ENCODE measurements around the gene CDH23.

Gene CDH23

DNA sequence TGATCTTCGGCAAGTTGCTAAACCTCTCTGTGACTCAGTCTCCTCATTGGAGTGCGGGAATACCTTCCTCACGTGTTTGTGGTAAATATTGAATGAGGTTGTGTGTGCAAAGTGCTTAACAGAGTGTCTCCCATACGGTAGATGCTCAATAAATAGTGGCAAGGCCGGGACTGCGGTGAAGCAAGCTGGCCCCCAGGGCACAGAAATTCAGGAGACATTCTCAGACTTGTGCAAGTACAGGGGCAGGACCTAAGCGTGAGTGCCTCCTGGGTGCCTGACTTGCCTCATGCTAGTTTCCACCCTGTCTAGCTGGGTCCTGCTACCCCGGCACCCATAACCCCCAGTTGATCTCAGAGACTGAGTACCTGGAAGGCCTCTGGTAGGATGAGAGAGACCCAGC, 97.8 kb downstream of the CDH23 start:
- Histone ChIP-seq H2AFZ (ENCODE audit: low read length) (no peak overlapping the region), H3K4me3 (ENCODE audit: low read length, poor library complexity, severe bottlenecking) (no peak overlapping the region), H4K20me1 (ENCODE audit: insufficient read depth, low read length, poor library complexity, severe bottlenecking) (no peaks in the 10 kb centered on the region), H3K9me3 (ENCODE audit: insufficient read depth, low read depth, low read length) (0 out of 2 replicates have a peak, but pooled peaks cover under 1% of the 10 kb centered on the region), H3K36me3 (ENCODE audit: insufficient read depth, low read length) (no peaks in the 10 kb centered on the region), H3F3A (ENCODE audit: low read depth) (no peaks in the 10 kb centered on the region), H3K9ac (ENCODE audit: low read depth, low read length, poor library complexity, severe bottlenecking) (no peak overlapping the region), H3K4me2 (ENCODE audit: low read depth, low read length, poor library complexity, severe bottlenecking) (no peak overlapping the region), H3K4me1 (ENCODE audit: insufficient read depth, low read length, poor library complexity, severe bottlenecking) (peaks cover 7% of the 10 kb centered on the region), H3K27me3 (ENCODE audit: insufficient read depth, low read length, poor library complexity, severe bottlenecking) (no peaks in the 10 kb centered on the region), H3K79me2 (ENCODE audit: insufficient read depth, low read length) (no peaks in the 10 kb centered on the region), H3K9me2 (replicated peaks; ENCODE audit: low read depth, low read length) (no peaks in the 10 kb centered on the region)
- TF ChIP-seq EZH2phosphoT487 (IDR thresholded peaks at IDR 0.05; ENCODE audit: borderline replicate concordance): no peak
- TF ChIP-seq, protein P1, sequence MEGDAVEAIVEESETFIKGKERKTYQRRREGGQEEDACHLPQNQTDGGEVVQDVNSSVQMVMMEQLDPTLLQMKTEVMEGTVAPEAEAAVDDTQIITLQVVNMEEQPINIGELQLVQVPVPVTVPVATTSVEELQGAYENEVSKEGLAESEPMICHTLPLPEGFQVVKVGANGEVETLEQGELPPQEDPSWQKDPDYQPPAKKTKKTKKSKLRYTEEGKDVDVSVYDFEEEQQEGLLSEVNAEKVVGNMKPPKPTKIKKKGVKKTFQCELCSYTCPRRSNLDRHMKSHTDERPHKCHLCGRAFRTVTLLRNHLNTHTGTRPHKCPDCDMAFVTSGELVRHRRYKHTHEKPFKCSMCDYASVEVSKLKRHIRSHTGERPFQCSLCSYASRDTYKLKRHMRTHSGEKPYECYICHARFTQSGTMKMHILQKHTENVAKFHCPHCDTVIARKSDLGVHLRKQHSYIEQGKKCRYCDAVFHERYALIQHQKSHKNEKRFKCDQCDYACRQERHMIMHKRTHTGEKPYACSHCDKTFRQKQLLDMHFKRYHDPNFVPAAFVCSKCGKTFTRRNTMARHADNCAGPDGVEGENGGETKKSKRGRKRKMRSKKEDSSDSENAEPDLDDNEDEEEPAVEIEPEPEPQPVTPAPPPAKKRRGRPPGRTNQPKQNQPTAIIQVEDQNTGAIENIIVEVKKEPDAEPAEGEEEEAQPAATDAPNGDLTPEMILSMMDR (conservative IDR thresholded peaks at IDR 0.05; ENCODE audit: low read length): no peak

DNA sequence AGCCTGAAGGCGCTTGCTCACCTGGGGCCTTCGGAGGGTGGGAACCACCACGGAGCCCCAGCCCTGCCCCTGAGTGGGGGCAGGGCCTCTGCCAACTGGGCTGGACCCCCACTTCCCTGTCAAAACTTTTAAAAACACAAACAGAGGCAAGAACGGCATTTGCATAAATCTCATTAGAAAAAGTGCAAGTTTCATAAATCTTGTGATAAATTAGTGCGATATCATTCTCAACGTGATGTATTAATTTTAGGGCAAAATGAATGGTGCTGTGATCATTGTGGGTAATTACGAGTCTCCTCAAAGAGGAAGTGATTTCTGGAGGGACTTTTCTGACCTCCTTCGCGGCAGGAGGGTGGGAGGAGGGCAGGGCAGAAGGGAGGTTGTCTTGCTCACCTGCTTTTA, 98.3 kb downstream of the CDH23 start:
- Histone ChIP-seq H3K4me3 (ENCODE audit: low read length, poor library complexity, severe bottlenecking) (no peak overlapping the region), H3F3A (ENCODE audit: low read depth) (no peaks in the 10 kb centered on the region), H3K9ac (ENCODE audit: low read depth, low read length, poor library complexity, severe bottlenecking) (no peak overlapping the region), H3K9me3 (ENCODE audit: insufficient read depth, low read depth, low read length) (no peaks in the 10 kb centered on the region), H2AFZ (ENCODE audit: low read length) (no peak overlapping the region), H3K79me2 (ENCODE audit: insufficient read depth, low read length) (no peaks in the 10 kb centered on the region), H3K4me2 (ENCODE audit: low read depth, low read length, poor library complexity, severe bottlenecking) (no peak overlapping the region), H3K9me2 (replicated peaks; ENCODE audit: low read depth, low read length) (no peaks in the 10 kb centered on the region), H4K20me1 (ENCODE audit: insufficient read depth, low read length, poor library complexity, severe bottlenecking) (no peaks in the 10 kb centered on the region), H3K27me3 (ENCODE audit: insufficient read depth, low read length, poor library complexity, severe bottlenecking) (no peaks in the 10 kb centered on the region), H3K36me3 (ENCODE audit: insufficient read depth, low read length) (no peaks in the 10 kb centered on the region), H3K4me1 (ENCODE audit: insufficient read depth, low read length, poor library complexity, severe bottlenecking) (peaks cover 7% of the 10 kb centered on the region)
- no peak for TF ChIP-seq EZH2phosphoT487 (IDR thresholded peaks at IDR 0.05; ENCODE audit: borderline replicate concordance)
- TF ChIP-seq, protein P1 (conservative IDR thresholded peaks at IDR 0.05; ENCODE audit: low read length): no peak

GRCh38 chr10:71496927-71497762, 100.4 kb downstream of the CDH23 start:
- H3F3A ChIP-seq (ENCODE audit: low read depth): no peaks in the 10 kb centered on the region
- no peak overlapping the region for H3K4me3 ChIP-seq (ENCODE audit: low read length, poor library complexity, severe bottlenecking)
- H3K9me2 ChIP-seq (replicated peaks; ENCODE audit: low read depth, low read length): no peaks in the 10 kb centered on the region
- H3K79me2 ChIP-seq (ENCODE audit: insufficient read depth, low read length): no peaks in the 10 kb centered on the region
- peaks cover 7% of the 10 kb centered on the region for H3K4me1 ChIP-seq (ENCODE audit: insufficient read depth, low read length, poor library complexity, severe bottlenecking)
- H3K36me3 ChIP-seq (ENCODE audit: insufficient read depth, low read length): no peaks in the 10 kb centered on the region
- no peak overlapping the region for H3K9ac ChIP-seq (ENCODE audit: low read depth, low read length, poor library complexity, severe bottlenecking)
- no peak overlapping the region for H2AFZ ChIP-seq (ENCODE audit: low read length)
- H4K20me1 ChIP-seq (ENCODE audit: insufficient read depth, low read length, poor library complexity, severe bottlenecking): no peaks in the 10 kb centered on the region
- no peaks in the 10 kb centered on the region for H3K9me3 ChIP-seq (ENCODE audit: insufficient read depth, low read depth, low read length)
- no peaks in the 10 kb centered on the region for H3K27me3 ChIP-seq (ENCODE audit: insufficient read depth, low read length, poor library complexity, severe bottlenecking)
- TF ChIP-seq, protein P1 (conservative IDR thresholded peaks at IDR 0.05; ENCODE audit: low read length): no peak
- no peak for TF ChIP-seq EZH2phosphoT487 (IDR thresholded peaks at IDR 0.05; ENCODE audit: borderline replicate concordance)
- H3K4me2 ChIP-seq (ENCODE audit: low read depth, low read length, poor library complexity, severe bottlenecking): no peak overlapping the region

Measured in Loucy (cell line).